Ishikawa (cell line): ENCODE results near the gene PLD2.

Source experiments
- CEBPB ChIP-seq: IDR thresholded peaks from 2 replicates; pipeline ENCODE4 v1.6.1; 2012
- CREB1 ChIP-seq: IDR thresholded peaks from 2 replicates; pipeline ENCODE4 v1.6.1; 2012; ENCODE audit warnings: low read depth
- EGR1 ChIP-seq: IDR thresholded peaks from 2 replicates; pipeline ENCODE4 v1.6.1; 2012
- EP300 ChIP-seq: IDR thresholded peaks from 2 replicates; pipeline ENCODE4 v1.6.1; 2012; ENCODE audit warnings: borderline replicate concordance
- FOXM1 ChIP-seq: IDR thresholded peaks from 2 replicates; pipeline ENCODE4 v1.6.1; 2012; ENCODE audit warnings: low read depth, borderline replicate concordance
- NFIC ChIP-seq: IDR thresholded peaks from 2 replicates; pipeline ENCODE4 v1.6.1; 2012
- RAD21 ChIP-seq: IDR thresholded peaks from 2 replicates; pipeline ENCODE4 v1.6.1; 2012; ENCODE audit warnings: low read depth
- TAF1 ChIP-seq: IDR thresholded peaks from 2 replicates; pipeline ENCODE4 v1.6.1; 2012; ENCODE audit warnings: low read depth, mild to moderate bottlenecking
- TCF12 ChIP-seq: IDR thresholded peaks from 2 replicates; pipeline ENCODE4 v1.6.1; 2012; ENCODE audit warnings: low read depth
- TEAD4 ChIP-seq: IDR thresholded peaks from 2 replicates; pipeline ENCODE4 v1.6.1; 2012
- YY1 ChIP-seq: IDR thresholded peaks from 2 replicates; pipeline ENCODE4 v1.6.1; 2012; ENCODE audit warnings: low read depth
- ZBTB7A ChIP-seq: IDR thresholded peaks from 2 replicates; pipeline ENCODE4 v1.6.1; 2012; ENCODE audit warnings: low read depth
- TF ChIP-seq, protein P1 (sequence below): IDR thresholded peaks from 2 replicates; pipeline ENCODE4 v1.6.1; 2012
- TF ChIP-seq, protein P2 (sequence below): IDR thresholded peaks from 2 replicates; pipeline ENCODE4 v1.6.1; 2012; ENCODE audit warnings: low read depth, mild to moderate bottlenecking
- TF ChIP-seq, protein P3 (sequence below): IDR thresholded peaks from 2 replicates; pipeline ENCODE4 v1.6.1; 2012

PLD2 gene

DNA sequence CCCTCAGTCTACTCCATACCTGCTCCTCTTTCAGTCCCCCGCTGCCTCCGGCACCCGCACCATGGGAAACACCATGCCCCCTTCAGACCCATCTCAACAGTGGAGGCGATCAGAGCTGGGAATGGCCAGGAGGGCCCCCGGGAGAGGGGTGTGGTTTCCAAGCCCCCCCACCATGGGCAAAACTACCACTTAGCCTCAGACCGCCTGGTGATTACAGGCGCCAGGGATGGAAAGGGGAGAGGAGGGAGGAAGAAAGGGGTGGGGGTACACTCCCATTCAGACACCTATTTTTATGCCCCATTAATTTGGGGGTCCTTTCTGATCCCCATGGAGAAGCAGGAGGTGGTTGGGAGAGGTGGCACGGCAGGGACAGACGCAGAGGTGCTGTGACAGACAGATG is 4.7 kb upstream of the PLD2 start, which contains the start of gene C17orf114:
Gene C17orf114 (minus strand): TSS at position 101 of the 400 bp plus-strand sequence.
- TF ChIP-seq RAD21 = no peak
- no peak for TF ChIP-seq EP300
- no peak for TF ChIP-seq ZBTB7A
- TF ChIP-seq, protein P1, sequence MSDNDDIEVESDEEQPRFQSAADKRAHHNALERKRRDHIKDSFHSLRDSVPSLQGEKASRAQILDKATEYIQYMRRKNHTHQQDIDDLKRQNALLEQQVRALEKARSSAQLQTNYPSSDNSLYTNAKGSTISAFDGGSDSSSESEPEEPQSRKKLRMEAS = no peak
- TF ChIP-seq EGR1 = no peak
- no peak for TF ChIP-seq FOXM1
- TF ChIP-seq YY1 = no peak
- no peak for TF ChIP-seq TCF12
- TF ChIP-seq, protein P2, sequence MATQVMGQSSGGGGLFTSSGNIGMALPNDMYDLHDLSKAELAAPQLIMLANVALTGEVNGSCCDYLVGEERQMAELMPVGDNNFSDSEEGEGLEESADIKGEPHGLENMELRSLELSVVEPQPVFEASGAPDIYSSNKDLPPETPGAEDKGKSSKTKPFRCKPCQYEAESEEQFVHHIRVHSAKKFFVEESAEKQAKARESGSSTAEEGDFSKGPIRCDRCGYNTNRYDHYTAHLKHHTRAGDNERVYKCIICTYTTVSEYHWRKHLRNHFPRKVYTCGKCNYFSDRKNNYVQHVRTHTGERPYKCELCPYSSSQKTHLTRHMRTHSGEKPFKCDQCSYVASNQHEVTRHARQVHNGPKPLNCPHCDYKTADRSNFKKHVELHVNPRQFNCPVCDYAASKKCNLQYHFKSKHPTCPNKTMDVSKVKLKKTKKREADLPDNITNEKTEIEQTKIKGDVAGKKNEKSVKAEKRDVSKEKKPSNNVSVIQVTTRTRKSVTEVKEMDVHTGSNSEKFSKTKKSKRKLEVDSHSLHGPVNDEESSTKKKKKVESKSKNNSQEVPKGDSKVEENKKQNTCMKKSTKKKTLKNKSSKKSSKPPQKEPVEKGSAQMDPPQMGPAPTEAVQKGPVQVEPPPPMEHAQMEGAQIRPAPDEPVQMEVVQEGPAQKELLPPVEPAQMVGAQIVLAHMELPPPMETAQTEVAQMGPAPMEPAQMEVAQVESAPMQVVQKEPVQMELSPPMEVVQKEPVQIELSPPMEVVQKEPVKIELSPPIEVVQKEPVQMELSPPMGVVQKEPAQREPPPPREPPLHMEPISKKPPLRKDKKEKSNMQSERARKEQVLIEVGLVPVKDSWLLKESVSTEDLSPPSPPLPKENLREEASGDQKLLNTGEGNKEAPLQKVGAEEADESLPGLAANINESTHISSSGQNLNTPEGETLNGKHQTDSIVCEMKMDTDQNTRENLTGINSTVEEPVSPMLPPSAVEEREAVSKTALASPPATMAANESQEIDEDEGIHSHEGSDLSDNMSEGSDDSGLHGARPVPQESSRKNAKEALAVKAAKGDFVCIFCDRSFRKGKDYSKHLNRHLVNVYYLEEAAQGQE = no peak
- no peak for TF ChIP-seq TAF1
- no peak for TF ChIP-seq CREB1
- TF ChIP-seq, protein P3, sequence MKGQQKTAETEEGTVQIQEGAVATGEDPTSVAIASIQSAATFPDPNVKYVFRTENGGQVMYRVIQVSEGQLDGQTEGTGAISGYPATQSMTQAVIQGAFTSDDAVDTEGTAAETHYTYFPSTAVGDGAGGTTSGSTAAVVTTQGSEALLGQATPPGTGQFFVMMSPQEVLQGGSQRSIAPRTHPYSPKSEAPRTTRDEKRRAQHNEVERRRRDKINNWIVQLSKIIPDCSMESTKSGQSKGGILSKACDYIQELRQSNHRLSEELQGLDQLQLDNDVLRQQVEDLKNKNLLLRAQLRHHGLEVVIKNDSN = no peak
- TF ChIP-seq TEAD4 = no peak

DNA sequence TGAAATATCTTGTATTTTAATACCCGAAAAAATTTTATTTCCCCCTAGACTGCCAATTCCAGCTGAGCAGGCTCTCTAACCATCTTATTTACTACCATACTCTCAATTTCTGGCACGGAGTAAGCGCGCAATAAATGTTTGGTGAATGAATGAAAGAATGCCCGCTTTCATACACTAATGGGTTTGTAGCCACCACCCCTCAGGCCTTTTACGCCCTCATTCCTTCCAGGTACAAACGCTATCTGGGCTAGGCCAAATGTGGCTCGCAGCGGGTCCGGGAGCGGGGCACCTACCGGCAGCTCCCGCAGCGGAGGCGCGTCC is 536 bp upstream of the PLD2 start:
- no peak for TF ChIP-seq EP300
- TF ChIP-seq YY1 = no peak
- TF ChIP-seq, protein P1 = no peak
- no peak for TF ChIP-seq TCF12
- no peak for TF ChIP-seq NFIC
- TF ChIP-seq TEAD4 = no peak
- TF ChIP-seq RAD21 = no peak
- TF ChIP-seq, protein P2 = no peak
- TF ChIP-seq, protein P3 = no peak
- no peak for TF ChIP-seq CEBPB
- no peak for TF ChIP-seq FOXM1
- no peak for TF ChIP-seq EGR1
- TF ChIP-seq ZBTB7A = no peak
- no peak for TF ChIP-seq TAF1
- TF ChIP-seq CREB1 = no peak

DNA sequence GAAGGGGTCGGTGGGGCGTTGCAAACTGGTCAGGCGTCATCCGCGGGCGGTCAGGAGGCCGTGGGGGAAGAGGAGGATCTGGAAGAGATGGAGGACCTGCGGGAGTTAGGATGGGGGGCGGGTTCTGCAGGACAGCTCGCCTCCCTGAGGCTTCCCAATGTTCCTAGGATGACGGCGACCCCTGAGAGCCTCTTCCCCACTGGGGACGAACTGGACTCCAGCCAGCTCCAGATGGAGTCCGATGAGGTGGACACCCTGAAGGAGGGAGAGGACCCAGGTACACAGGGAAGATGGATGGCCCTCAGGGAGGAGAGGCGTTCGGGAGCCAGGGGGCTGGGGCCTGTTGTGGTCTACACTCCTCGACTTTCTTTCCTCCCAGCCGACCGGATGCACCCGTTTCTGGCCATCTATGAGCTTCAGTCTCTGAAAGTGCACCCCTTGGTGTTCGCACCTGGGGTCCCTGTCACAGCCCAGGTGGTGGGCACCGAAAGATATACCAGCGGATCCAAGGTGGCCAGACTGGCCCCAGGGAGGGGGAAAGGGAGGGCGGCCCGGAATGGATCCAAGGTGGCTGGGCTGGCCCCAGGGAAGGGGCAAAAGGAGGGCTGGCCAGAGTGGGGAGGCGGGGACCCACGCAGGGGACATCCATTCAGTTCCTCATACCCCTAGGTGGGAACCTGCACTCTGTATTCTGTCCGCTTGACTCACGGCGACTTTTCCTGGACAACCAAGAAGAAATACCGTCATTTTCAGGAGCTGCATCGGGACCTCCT is 839 bp downstream of the PLD2 start:
- no peak for TF ChIP-seq ZBTB7A
- TF ChIP-seq EGR1 = no peak
- TF ChIP-seq, protein P2 = no peak
- TF ChIP-seq, protein P3 = no peak
- no peak for TF ChIP-seq RAD21
- TF ChIP-seq CREB1 = no peak
- TF ChIP-seq FOXM1 = no peak

DNA sequence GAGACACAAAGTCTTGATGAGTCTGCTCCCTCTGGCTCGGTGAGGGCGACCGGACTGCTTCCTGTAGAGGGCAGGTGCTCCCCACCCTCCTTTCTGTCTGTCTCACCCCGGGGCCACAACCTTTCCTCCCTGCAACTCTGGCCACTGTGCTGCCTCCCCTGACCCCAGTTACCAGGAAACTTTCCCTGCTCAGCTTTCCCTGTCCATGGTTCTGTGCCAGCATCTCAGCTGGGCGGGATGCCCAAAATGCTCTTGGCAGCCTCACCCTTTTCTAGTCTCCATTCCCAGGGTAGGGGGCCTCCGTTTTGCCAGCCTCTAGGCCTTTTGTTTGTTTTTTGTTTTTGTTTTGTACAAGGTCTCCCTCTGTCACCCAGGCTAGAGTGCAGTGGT is 1.4 kb downstream of the PLD2 start:
- TF ChIP-seq YY1 (no peak), NFIC (no peak), CREB1 (no peak)
- TF ChIP-seq, protein P2 = peak; percentile 52
